ENCODE measurements around the gene PRKCE. TPM values are rescaled to one million over a fixed set of nuclear protein-coding genes. Genes with fewer than 3 reads are reported as not detected.
A peak's percentile ranks its signal among the peaks of the same experiment; 100 is the strongest.

Gene PRKCE
- total and polyA plus RNA-seq, 4 donors = 2.5 to 38.6 (median 5.8) TPM

DNA sequence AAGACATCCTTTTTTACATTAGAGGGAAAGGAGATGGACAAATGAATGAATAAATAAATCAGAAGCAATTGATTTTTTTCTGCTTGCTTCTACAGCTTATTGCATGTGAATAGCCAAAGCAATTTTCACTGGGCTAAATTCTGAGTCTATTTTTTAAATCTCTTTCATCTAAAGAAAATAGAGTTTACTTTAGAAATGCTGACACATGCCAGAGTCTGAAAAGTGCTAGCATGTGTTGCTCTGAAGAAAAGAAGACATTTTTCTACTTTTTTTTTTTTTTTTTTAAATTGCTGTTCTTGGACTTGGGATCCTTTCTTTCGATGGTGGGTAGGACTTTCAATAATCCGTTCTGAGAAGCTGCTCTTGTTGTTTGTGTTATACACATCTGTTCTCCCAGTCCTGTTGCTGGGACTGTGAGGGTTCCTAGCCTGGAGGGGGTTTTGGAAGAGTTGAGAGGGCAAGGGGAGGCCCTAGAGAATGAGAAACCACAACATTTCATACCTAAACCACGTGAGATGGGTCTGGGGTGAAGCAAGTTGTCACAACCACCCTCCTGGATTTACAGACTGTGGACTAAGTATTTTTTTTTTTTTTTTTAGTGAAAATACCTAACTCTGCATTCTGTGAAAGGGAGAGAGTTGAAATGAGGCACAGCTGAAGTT, 193.5 kb downstream of the PRKCE start (continued):
- TF ChIP-seq FOXA2 (IDR thresholded peaks at IDR 0.05) (no peak), RXRA (IDR thresholded peaks at IDR 0.05) (no peak), SP1 (IDR thresholded peaks at IDR 0.05) (no peak), GABPA (IDR thresholded peaks at IDR 0.05 in 1 of 2, conservative IDR thresholded peaks at IDR 0.05 in 1 of 2) (no peak), TAF1 (conservative IDR thresholded peaks at IDR 0.05) (no peak), FOXA1 (IDR thresholded peaks at IDR 0.05) (no peak), RAD21 (IDR thresholded peaks at IDR 0.05) (no peak)
- TF ChIP-seq, protein P1, sequence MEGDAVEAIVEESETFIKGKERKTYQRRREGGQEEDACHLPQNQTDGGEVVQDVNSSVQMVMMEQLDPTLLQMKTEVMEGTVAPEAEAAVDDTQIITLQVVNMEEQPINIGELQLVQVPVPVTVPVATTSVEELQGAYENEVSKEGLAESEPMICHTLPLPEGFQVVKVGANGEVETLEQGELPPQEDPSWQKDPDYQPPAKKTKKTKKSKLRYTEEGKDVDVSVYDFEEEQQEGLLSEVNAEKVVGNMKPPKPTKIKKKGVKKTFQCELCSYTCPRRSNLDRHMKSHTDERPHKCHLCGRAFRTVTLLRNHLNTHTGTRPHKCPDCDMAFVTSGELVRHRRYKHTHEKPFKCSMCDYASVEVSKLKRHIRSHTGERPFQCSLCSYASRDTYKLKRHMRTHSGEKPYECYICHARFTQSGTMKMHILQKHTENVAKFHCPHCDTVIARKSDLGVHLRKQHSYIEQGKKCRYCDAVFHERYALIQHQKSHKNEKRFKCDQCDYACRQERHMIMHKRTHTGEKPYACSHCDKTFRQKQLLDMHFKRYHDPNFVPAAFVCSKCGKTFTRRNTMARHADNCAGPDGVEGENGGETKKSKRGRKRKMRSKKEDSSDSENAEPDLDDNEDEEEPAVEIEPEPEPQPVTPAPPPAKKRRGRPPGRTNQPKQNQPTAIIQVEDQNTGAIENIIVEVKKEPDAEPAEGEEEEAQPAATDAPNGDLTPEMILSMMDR (IDR thresholded peaks at IDR 0.05; ENCODE audit: low read depth, low read length, missing input control) = no peak
- TF ChIP-seq, protein P2, sequence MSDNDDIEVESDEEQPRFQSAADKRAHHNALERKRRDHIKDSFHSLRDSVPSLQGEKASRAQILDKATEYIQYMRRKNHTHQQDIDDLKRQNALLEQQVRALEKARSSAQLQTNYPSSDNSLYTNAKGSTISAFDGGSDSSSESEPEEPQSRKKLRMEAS (IDR thresholded peaks at IDR 0.05) = no peak

DNA sequence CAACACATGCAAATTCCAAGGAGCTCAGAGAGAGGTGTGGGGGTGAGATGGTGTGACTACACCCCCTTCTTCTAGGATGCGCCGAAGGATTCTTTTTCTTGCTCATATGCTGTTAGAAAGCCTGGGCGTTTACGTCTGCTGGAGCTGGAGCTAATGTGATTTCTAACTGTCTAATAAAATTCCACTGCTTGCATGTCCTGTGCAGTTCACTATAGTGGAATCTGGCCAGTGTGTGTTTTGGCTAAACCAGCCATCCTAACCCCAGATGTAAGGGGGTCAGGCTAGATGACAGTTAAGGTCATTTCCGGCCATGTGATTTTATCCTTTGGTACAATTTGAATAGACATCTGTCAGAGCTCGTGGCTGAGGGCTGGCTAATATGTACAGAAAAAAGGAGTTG, 194.1 kb downstream of the PRKCE start:
- H3K9ac ChIP-seq (ENCODE audit: low read depth in 1 of 2, low read length in 2 of 2) = no peak overlapping the region
- H3K4me3 ChIP-seq (ENCODE audit: low read depth in 1 of 3, low read length in 3 of 3) = no peak overlapping the region
- H3K27me3 ChIP-seq (ENCODE audit: control insufficient read depth in 4 of 4, insufficient read depth in 4 of 4, low read length in 3 of 4) = no peaks in the 10 kb centered on the region
- TF ChIP-seq, protein P2 (IDR thresholded peaks at IDR 0.05) = no peak
- TF ChIP-seq NR2F2 (IDR thresholded peaks at IDR 0.05) = peak; percentile 57
- no peak for TF ChIP-seq HNF4A (conservative IDR thresholded peaks at IDR 0.05)
- no peak for TF ChIP-seq EGR1 (IDR thresholded peaks at IDR 0.05; ENCODE audit: low read depth in 2 of 2)
- DNase-seq (ENCODE audit: low spot score) = no peak
- 89% methylated on average over 6 of the region's 6 CpGs for WGBS
- no peak overlapping the region for H3K27ac ChIP-seq (ENCODE audit: low read depth in 1 of 2, low read length in 2 of 2)
- no peaks in the 10 kb centered on the region for H3K4me1 ChIP-seq (ENCODE audit: control insufficient read depth in 4 of 4, insufficient read depth in 4 of 4, low read length in 3 of 4)
- H3K36me3 ChIP-seq (ENCODE audit: control insufficient read depth in 4 of 4, insufficient read depth in 3 of 4, low read depth in 1 of 4, low read length in 3 of 4) = peaks cover 0 to 5% (median 0%) of the 10 kb centered on the region in 4 donors
- H3K9me3 ChIP-seq (ENCODE audit: control insufficient read depth in 4 of 4, low read length in 3 of 4) = no peaks in the 10 kb centered on the region

DNA sequence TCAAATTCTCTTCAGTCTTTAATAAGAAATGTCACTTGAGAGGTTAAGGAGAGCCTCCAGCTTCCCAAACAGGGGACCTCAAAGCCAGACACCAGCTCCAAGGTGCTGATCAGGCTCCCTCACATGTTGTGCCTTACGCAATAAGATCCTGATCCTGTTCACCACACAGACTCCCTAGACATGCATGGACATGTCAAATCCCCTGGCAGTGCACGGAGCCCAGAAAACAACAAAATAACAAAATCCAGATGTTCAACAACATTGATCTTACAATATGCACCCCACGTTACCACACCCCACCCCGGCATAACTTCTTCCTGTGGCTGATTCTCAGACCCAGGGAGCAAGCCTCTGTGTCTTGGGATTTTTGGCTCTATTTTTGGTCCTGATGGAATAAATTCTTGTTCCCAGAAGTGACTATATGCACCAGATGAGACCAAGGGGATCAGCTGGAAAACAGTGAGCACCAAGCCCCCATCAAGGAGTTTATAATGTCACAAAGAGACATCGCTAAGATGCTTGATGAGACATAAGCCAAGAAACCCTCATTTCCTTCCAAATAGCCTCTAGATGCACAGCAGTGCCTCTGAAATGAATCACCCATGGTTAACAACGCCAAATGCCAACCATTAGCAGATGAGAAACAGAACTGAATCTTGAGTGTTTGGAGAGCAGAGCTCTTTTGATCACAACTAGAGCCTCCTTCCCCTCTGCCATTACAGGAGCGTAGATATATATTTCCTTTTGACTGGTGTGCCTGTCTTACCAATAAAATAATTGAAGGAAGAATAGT, 198.2 kb downstream of the PRKCE start:
- Histone ChIP-seq H3K9ac (ENCODE audit: low read depth in 1 of 2, low read length in 2 of 2) (no peak overlapping the region), H3K4me1 (ENCODE audit: control insufficient read depth in 4 of 4, insufficient read depth in 4 of 4, low read length in 3 of 4) (no peaks in the 10 kb centered on the region), H3K27ac (ENCODE audit: low read depth in 1 of 2, low read length in 2 of 2) (no peak overlapping the region), H3K27me3 (ENCODE audit: control insufficient read depth in 4 of 4, insufficient read depth in 4 of 4, low read length in 3 of 4) (no peaks in the 10 kb centered on the region), H3K9me3 (ENCODE audit: control insufficient read depth in 4 of 4, low read length in 3 of 4) (no peaks in the 10 kb centered on the region), H3K36me3 (ENCODE audit: control insufficient read depth in 4 of 4, insufficient read depth in 3 of 4, low read depth in 1 of 4, low read length in 3 of 4) (peaks cover 0 to 5% (median 0%) of the 10 kb centered on the region in 4 donors), H3K4me3 (ENCODE audit: low read depth in 1 of 3, low read length in 3 of 3) (no peak overlapping the region)
- 93% methylated on average over 7 of the region's 7 CpGs for WGBS
- TF ChIP-seq SP1 (IDR thresholded peaks at IDR 0.05) = no peak
- no peak for TF ChIP-seq HNF4G (IDR thresholded peaks at IDR 0.05)
- TF ChIP-seq, protein P3, sequence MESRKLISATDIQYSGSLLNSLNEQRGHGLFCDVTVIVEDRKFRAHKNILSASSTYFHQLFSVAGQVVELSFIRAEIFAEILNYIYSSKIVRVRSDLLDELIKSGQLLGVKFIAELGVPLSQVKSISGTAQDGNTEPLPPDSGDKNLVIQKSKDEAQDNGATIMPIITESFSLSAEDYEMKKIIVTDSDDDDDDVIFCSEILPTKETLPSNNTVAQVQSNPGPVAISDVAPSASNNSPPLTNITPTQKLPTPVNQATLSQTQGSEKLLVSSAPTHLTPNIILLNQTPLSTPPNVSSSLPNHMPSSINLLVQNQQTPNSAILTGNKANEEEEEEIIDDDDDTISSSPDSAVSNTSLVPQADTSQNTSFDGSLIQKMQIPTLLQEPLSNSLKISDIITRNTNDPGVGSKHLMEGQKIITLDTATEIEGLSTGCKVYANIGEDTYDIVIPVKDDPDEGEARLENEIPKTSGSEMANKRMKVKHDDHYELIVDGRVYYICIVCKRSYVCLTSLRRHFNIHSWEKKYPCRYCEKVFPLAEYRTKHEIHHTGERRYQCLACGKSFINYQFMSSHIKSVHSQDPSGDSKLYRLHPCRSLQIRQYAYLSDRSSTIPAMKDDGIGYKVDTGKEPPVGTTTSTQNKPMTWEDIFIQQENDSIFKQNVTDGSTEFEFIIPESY (IDR thresholded peaks at IDR 0.05) = no peak
- TF ChIP-seq, protein P4, sequence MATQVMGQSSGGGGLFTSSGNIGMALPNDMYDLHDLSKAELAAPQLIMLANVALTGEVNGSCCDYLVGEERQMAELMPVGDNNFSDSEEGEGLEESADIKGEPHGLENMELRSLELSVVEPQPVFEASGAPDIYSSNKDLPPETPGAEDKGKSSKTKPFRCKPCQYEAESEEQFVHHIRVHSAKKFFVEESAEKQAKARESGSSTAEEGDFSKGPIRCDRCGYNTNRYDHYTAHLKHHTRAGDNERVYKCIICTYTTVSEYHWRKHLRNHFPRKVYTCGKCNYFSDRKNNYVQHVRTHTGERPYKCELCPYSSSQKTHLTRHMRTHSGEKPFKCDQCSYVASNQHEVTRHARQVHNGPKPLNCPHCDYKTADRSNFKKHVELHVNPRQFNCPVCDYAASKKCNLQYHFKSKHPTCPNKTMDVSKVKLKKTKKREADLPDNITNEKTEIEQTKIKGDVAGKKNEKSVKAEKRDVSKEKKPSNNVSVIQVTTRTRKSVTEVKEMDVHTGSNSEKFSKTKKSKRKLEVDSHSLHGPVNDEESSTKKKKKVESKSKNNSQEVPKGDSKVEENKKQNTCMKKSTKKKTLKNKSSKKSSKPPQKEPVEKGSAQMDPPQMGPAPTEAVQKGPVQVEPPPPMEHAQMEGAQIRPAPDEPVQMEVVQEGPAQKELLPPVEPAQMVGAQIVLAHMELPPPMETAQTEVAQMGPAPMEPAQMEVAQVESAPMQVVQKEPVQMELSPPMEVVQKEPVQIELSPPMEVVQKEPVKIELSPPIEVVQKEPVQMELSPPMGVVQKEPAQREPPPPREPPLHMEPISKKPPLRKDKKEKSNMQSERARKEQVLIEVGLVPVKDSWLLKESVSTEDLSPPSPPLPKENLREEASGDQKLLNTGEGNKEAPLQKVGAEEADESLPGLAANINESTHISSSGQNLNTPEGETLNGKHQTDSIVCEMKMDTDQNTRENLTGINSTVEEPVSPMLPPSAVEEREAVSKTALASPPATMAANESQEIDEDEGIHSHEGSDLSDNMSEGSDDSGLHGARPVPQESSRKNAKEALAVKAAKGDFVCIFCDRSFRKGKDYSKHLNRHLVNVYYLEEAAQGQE (IDR thresholded peaks at IDR 0.05) = no peak
- TF ChIP-seq, protein P5, sequence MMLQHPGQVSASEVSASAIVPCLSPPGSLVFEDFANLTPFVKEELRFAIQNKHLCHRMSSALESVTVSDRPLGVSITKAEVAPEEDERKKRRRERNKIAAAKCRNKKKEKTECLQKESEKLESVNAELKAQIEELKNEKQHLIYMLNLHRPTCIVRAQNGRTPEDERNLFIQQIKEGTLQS (IDR thresholded peaks at IDR 0.05) = no peak
- TF ChIP-seq HNF4A (conservative IDR thresholded peaks at IDR 0.05) = no peak
- no peak for TF ChIP-seq NR2F2 (IDR thresholded peaks at IDR 0.05)
- no peak for TF ChIP-seq FOXA2 (IDR thresholded peaks at IDR 0.05)
- TF ChIP-seq, protein P2 (IDR thresholded peaks at IDR 0.05) = no peak
- no peak for DNase-seq (ENCODE audit: low spot score)

Data from liver (tissue), 9 donors.